ENCODE measurements around the gene CACNA1D.

Gene CACNA1D

DNA sequence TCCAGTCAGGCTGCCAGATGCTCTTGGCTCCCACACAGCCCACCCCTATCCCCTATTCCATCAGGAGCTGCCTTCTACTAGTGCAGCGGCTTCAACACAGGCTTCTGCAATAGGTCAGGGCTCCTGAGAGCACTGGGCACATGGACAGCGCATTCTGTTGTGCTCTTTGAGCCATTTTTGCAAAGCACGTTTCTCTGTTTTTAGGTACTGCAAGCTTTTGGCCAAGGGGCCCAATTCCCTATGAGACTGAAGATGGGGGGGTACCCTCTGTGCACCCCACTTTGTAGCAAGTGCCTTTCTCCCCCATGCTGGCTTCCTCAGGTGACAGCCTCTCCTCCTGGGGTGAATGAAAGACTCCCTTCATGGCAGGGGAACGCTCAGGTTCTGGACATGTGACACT lies 320.7 kb downstream of the CACNA1D start:
- Histone ChIP-seq H2AFZ (ENCODE audit: low read depth, low read length) (no peak overlapping the region), H3K27ac (ENCODE audit: low read length) (no peak overlapping the region), H4K20me1 (ENCODE audit: insufficient read depth, low read length) (no peaks in the 10 kb centered on the region), H3K4me1 (ENCODE audit: low read length) (no peaks in the 10 kb centered on the region), H3K9me3 (ENCODE audit: insufficient read depth, low read length) (no peaks in the 10 kb centered on the region), H3K4me3 (ENCODE audit: low read length) (no peak overlapping the region), H3K27me3 (ENCODE audit: low read depth, low read length) (no peaks in the 10 kb centered on the region), H3K79me2 (ENCODE audit: low read length) (no peaks in the 10 kb centered on the region), H3K4me2 (ENCODE audit: low read length) (no peak overlapping the region), H3K9ac (ENCODE audit: low read length) (no peak overlapping the region), H3K36me3 (replicated peaks; ENCODE audit: low read depth, low read length) (no peaks in the 10 kb centered on the region)
- TF ChIP-seq, protein P1, sequence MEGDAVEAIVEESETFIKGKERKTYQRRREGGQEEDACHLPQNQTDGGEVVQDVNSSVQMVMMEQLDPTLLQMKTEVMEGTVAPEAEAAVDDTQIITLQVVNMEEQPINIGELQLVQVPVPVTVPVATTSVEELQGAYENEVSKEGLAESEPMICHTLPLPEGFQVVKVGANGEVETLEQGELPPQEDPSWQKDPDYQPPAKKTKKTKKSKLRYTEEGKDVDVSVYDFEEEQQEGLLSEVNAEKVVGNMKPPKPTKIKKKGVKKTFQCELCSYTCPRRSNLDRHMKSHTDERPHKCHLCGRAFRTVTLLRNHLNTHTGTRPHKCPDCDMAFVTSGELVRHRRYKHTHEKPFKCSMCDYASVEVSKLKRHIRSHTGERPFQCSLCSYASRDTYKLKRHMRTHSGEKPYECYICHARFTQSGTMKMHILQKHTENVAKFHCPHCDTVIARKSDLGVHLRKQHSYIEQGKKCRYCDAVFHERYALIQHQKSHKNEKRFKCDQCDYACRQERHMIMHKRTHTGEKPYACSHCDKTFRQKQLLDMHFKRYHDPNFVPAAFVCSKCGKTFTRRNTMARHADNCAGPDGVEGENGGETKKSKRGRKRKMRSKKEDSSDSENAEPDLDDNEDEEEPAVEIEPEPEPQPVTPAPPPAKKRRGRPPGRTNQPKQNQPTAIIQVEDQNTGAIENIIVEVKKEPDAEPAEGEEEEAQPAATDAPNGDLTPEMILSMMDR (IDR thresholded peaks at IDR 0.05; ENCODE audit: low read depth, low read length): no peak
- TF ChIP-seq EZH2phosphoT487 (IDR thresholded peaks at IDR 0.05; ENCODE audit: low read depth): no peak

DNA sequence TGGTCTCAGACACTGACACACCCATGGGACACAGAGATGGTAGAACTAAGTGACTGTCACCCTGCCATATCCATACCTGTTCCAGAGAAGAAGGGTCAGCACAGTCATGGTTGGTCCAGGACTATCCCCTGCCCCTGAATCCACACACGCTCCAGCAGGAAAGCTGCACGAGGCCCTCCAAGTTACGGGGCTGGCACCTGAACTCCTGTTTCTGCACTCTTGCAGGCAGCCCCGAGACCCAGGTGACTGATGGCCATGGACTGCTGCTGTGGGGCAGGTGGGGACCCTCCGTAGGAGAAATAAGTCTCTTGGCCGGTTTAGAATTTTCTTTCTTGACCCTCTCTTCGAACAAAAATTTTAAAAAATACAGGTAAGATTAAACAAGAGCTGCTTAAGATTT lies 321.2 kb downstream of the CACNA1D start:
- H3K9ac ChIP-seq (ENCODE audit: low read length): no peak overlapping the region
- no peak overlapping the region for H3K27ac ChIP-seq (ENCODE audit: low read length)
- no peak overlapping the region for H3K4me2 ChIP-seq (ENCODE audit: low read length)
- no peaks in the 10 kb centered on the region for H3K4me1 ChIP-seq (ENCODE audit: low read length)
- no peaks in the 10 kb centered on the region for H3K27me3 ChIP-seq (ENCODE audit: low read depth, low read length)
- H4K20me1 ChIP-seq (ENCODE audit: insufficient read depth, low read length): no peaks in the 10 kb centered on the region
- no peak for TF ChIP-seq EZH2phosphoT487 (IDR thresholded peaks at IDR 0.05; ENCODE audit: low read depth)
- TF ChIP-seq, protein P1 (IDR thresholded peaks at IDR 0.05; ENCODE audit: low read depth, low read length): no peak
- H3K9me3 ChIP-seq (ENCODE audit: insufficient read depth, low read length): no peaks in the 10 kb centered on the region
- H3K79me2 ChIP-seq (ENCODE audit: low read length): no peaks in the 10 kb centered on the region
- H3K36me3 ChIP-seq (replicated peaks; ENCODE audit: low read depth, low read length): no peaks in the 10 kb centered on the region
- no peak overlapping the region for H3K4me3 ChIP-seq (ENCODE audit: low read length)
- H2AFZ ChIP-seq (ENCODE audit: low read depth, low read length): no peak overlapping the region

DNA sequence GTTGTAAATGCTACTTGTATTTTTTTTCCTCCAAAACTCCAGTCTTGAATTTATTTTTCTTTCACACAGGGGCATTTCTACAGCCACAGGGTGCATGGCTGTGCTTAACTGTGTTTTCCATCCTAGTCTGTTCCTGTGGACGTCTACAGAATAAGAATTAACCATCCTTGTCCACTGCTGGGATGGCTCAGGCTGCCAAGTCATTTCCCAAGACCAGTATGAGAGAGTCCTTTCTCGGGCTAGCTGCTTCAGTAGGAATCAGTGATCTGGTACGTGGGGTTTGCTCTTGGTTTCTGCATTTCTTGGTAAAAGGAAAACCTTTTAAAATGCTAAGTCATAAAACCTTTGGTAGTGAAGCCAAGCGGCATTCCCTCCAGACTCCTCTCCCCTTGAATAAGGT lies 322.0 kb downstream of the CACNA1D start:
- H2AFZ ChIP-seq (ENCODE audit: low read depth, low read length): no peak overlapping the region
- H3K36me3 ChIP-seq (replicated peaks; ENCODE audit: low read depth, low read length): no peaks in the 10 kb centered on the region
- peaks cover under 1% of the 10 kb centered on the region; the same call in 1 of the 2 replicates for H3K4me1 ChIP-seq (ENCODE audit: low read length)
- no peaks in the 10 kb centered on the region for H3K27me3 ChIP-seq (ENCODE audit: low read depth, low read length)
- H3K4me3 ChIP-seq (ENCODE audit: low read length): no peak overlapping the region
- H4K20me1 ChIP-seq (ENCODE audit: insufficient read depth, low read length): no peaks in the 10 kb centered on the region
- H3K79me2 ChIP-seq (ENCODE audit: low read length): no peaks in the 10 kb centered on the region
- no peak overlapping the region for H3K4me2 ChIP-seq (ENCODE audit: low read length)
- no peak overlapping the region for H3K27ac ChIP-seq (ENCODE audit: low read length)
- H3K9me3 ChIP-seq (ENCODE audit: insufficient read depth, low read length): no peaks in the 10 kb centered on the region
- TF ChIP-seq EZH2phosphoT487 (IDR thresholded peaks at IDR 0.05; ENCODE audit: low read depth): no peak
- TF ChIP-seq, protein P1 (IDR thresholded peaks at IDR 0.05; ENCODE audit: low read depth, low read length): no peak
- no peak overlapping the region for H3K9ac ChIP-seq (ENCODE audit: low read length)

DNA sequence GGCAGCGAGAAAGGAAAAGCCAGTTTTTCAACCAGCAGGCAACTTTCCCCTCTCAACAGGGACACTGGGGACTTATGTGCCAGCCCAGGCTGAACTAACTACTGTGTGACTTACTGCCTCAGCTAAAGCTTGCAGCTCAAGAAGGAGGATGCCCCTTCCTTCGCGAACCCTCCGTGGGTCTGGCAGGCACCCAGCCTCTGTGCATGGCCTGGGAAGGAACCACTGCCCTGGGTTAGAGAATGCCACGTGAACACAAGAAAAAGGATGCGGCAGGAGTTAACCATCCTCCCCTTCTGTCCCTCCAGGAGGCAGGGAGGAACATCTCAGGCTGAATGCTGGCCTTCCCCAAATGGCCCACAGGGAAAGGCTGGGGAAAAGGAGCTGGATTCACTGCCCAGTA lies 322.8 kb downstream of the CACNA1D start:
- no peak overlapping the region for H3K9ac ChIP-seq (ENCODE audit: low read length)
- H3K27ac ChIP-seq (ENCODE audit: low read length): no peak overlapping the region
- no peaks in the 10 kb centered on the region for H3K79me2 ChIP-seq (ENCODE audit: low read length)
- H3K4me3 ChIP-seq (ENCODE audit: low read length): no peak overlapping the region
- H3K27me3 ChIP-seq (ENCODE audit: low read depth, low read length): no peaks in the 10 kb centered on the region
- TF ChIP-seq, protein P1 (IDR thresholded peaks at IDR 0.05; ENCODE audit: low read depth, low read length): no peak
- TF ChIP-seq EZH2phosphoT487 (IDR thresholded peaks at IDR 0.05; ENCODE audit: low read depth): no peak
- H2AFZ ChIP-seq (ENCODE audit: low read depth, low read length): no peak overlapping the region
- H3K36me3 ChIP-seq (replicated peaks; ENCODE audit: low read depth, low read length): no peaks in the 10 kb centered on the region
- no peaks in the 10 kb centered on the region for H3K9me3 ChIP-seq (ENCODE audit: insufficient read depth, low read length)
- H3K4me2 ChIP-seq (ENCODE audit: low read length): no peak overlapping the region
- peaks cover 6% of the 10 kb centered on the region for H3K4me1 ChIP-seq (ENCODE audit: low read length)
- no peaks in the 10 kb centered on the region for H4K20me1 ChIP-seq (ENCODE audit: insufficient read depth, low read length)

All from OCI-LY3 (cell line).